Pancreas (tissue), 10 donors: ENCODE measurements around the gene MAPK11. TPM values are rescaled to one million over a fixed set of nuclear protein-coding genes. Genes with fewer than 3 reads are reported as not detected.

ENCODE experiments used
- ATAC-seq, 4 donors: fragments of 200-7000 bp; cut with Tn5 transposase; one replicate each; pipeline versions ENCODE4 v1.8.0 to v1.9.1; 2020; ENCODE audit warnings: mild to moderate bottlenecking in 4 of 4, moderate library complexity in 4 of 4
- DNase-seq, 6 donors: peaks; one replicate each; pipeline ENCODE4 v3.0.0-alpha.2; 2020
- FAIRE-seq: peaks from 2 replicates; lab custom pipeline; 2012; peaks lifted over from hg19 to GRCh38; lab: Jason Lieb, UNC
- H3K27ac ChIP-seq, 4 donors: fragments of 200-600 bp; sonication (generic); 1 replicate in 3 of 4; 2 replicates in 1 of 4; pipeline versions ENCODE4 v1.5.0 to v1.8.0; 2020
- H3K27me3 ChIP-seq, 4 donors: fragments of 200-600 bp; one replicate each; pipeline ENCODE4 v1.8.0; 2021
- H3K36me3 ChIP-seq, 3 donors: fragments of 200-600 bp; sonication (generic) in 1 of 3; one replicate each; pipeline versions ENCODE4 v1.5.0 to v1.8.0; 2020 to 2021
- H3K4me1 ChIP-seq, 3 donors: fragments of 200-600 bp; one replicate each; pipeline ENCODE4 v1.8.0; 2021
- H3K4me3 ChIP-seq, 4 donors: fragments of 200-600 bp; sonication (generic) in 2 of 4; one replicate each; pipeline versions ENCODE4 v1.5.0 to v1.8.0; 2020 to 2021
- H3K9me3 ChIP-seq, 4 donors: fragments of 200-600 bp; one replicate each; pipeline ENCODE4 v1.8.0; 2021
- WGBS, 2 donors: extraction: QIAGEN DNeasy Blood & Tissue Kit; methylation state at CpG; one replicate each; pipeline ENCODE4 v1.1.7; 2013; 5-methylcytosine and 5-hydroxymethylcytosine counted together
- intact Hi-C, 3 donors: fragments of 100-400 bp; cut with DNase I; formaldehyde crosslinking; loops; one replicate each; pipeline versions ENCODE4 v1.11.1 to v1.14.2; 2022
- polyA plus RNA-seq, 2 donors: library from polyadenylated mRNA; stranded (reverse); fragments of 200-250 nt; gene quantifications; one replicate each; pipeline ENCODE4 v1.2.3, GENCODE V29; 2013
- total RNA-seq, 6 donors: library from RNA; stranded (reverse); fragmentation: NEBNext Ultra II Directional in 4 of 6; extraction: Animal tissue kit (Norgen Biotek cat#: 25700) in 4 of 6; gene quantifications; one replicate each; pipeline versions ENCODE4 v1.2.1 to v1.2.4, GENCODE V29; 2021 to 2023
- TF ChIP-seq, protein P1 (sequence below), 4 donors: fragments of 200-600 bp; sonication (generic) in 3 of 4; IDR thresholded peaks; one replicate each; pipeline versions ENCODE4 v1.5.0 to v1.8.0; 2021; ENCODE audit warnings: antibody characterized with exemption in 4 of 4
- donor health status: healthy with polysubstance abuse.
- donor health status: DM: no; HTN: no; CAD: no; lungs with moderate emphysema.
- donor health status: DM: no; HTN: no; CAD: no.
- donor health status: control.
- donor health status: control.
- donor health status: Bipolar disorder and iron deficiency.
- donor health status: DM: yes; HTN: yes; CAD: no.
- donor health status: DM: no; HTN: no; CAD: no.
- donor health status: DM: no; HTN: no; CAD: no.
- donor health status: DM: yes; HTN: yes; CAD: no.

MAPK11 gene
- total and polyA plus RNA-seq, 8 donors, result 1.3 to 22.2 (median 3.2) TPM

DNA sequence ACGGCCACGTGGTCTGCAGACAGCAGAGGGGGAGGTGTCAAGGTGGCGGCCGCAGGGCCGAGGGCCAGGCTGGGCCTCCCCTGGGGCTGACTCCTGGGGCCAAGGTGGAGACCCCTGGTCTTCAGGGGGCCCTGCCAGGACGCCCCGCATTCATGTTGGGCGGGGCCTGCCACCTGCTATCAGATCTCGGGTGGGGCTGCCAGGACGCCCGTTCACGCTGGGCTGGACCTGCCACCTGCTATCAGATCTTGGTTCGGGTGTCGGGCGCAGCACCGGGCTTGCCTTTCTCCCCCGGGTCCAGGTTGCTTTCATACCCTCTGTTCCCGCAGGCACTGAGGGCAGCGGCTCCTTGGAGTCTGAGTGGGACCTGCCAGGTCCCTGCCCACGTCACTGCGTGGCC lies 16.1 kb upstream of the MAPK11 start:
- Histone ChIP-seq H3K4me1 (peaks cover 0 to 5% (median 0%) of the 10 kb centered on the region in 3 donors), H3K4me3 (no peak overlapping the region), H3K9me3 (no peaks in the 10 kb centered on the region), H3K36me3 (peaks cover 7 to 70% (median 26%) of the 10 kb centered on the region in 3 donors), H3K27ac (no peak overlapping the region), H3K27me3 (no peaks in the 10 kb centered on the region)
- FAIRE-seq, result no peak
- no peak for DNase-seq
- ATAC-seq, result no peak
- TF ChIP-seq, protein P1, sequence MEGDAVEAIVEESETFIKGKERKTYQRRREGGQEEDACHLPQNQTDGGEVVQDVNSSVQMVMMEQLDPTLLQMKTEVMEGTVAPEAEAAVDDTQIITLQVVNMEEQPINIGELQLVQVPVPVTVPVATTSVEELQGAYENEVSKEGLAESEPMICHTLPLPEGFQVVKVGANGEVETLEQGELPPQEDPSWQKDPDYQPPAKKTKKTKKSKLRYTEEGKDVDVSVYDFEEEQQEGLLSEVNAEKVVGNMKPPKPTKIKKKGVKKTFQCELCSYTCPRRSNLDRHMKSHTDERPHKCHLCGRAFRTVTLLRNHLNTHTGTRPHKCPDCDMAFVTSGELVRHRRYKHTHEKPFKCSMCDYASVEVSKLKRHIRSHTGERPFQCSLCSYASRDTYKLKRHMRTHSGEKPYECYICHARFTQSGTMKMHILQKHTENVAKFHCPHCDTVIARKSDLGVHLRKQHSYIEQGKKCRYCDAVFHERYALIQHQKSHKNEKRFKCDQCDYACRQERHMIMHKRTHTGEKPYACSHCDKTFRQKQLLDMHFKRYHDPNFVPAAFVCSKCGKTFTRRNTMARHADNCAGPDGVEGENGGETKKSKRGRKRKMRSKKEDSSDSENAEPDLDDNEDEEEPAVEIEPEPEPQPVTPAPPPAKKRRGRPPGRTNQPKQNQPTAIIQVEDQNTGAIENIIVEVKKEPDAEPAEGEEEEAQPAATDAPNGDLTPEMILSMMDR (IDR thresholded peaks at IDR 0.05), result no peak
- intact Hi-C loops, result no loop called here
- WGBS, 2 donors, result 88 to 89% methylated on average over 21 of the region's 21 CpGs

DNA sequence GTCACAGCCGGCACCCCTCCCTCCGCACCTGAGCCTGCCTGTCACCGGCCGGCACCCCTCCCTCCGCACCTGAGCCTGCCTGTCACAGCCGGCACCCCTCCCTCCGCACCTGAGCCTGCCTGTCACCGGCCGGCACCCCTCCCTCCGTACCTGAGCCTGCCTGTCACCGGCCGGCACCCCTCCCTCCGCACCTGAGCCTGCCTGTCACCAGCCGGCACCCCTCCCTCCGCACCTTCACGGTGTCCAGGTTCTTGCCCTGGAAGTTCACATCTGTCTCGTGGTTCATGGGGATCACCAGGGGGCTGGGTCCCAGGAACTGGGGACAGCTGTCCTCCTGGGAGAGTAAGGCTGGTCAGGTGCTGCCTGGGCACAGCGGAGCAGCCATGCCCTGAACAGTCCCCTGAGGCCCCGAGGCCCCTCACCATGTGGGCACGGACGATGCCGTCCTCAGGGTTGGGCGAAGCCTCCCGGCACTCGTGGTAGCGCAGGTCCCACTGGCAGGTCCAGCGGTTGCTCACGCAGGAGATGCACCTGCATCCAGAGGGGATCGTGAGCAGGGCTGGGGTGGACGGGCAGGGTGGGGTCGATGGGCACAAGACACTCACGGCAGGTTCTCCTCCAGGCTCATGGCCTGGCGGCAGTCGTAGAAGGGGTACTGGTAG lies 15.5 kb upstream of the MAPK11 start:
- no peak for FAIRE-seq
- Histone ChIP-seq H3K36me3 (peaks cover 7 to 76% (median 32%) of the 10 kb centered on the region in 3 donors), H3K27me3 (no peaks in the 10 kb centered on the region), H3K4me3 (no peak overlapping the region), H3K4me1 (peaks cover 0 to 5% (median 0%) of the 10 kb centered on the region in 3 donors), H3K27ac (no peak overlapping the region), H3K9me3 (no peaks in the 10 kb centered on the region)
- no peak for ATAC-seq
- DNase-seq, result no peak
- 88% methylated on average over 23 to 32 of the region's 34 CpGs for WGBS, 2 donors
- TF ChIP-seq, protein P1 (IDR thresholded peaks at IDR 0.05), result no peak
- intact Hi-C loops, result no loop called here

DNA sequence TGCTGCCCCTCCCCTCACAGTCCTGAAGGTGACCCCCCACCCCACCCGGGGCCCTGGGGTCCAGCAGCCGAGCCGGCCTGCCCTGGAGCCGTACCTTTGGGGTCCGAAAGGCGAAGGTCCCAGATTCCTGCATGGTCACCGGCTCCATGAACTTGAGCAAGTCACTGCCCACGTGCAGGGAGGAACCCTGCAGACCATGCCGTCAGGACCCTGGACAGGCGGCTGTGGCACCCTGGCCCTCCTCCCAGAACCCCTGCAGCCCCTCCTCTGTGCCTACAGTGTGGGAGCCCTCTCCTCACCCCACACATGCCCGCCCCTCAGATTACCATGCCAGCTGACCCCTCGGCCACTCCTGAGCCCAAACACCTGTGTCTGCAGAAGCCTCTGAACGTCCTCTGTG lies 14.3 kb upstream of the MAPK11 start:
- ATAC-seq (no peak), FAIRE-seq (no peak), DNase-seq (no peak)
- TF ChIP-seq, protein P1 (IDR thresholded peaks at IDR 0.05), result no peak
- H3K27me3 ChIP-seq, result no peaks in the 10 kb centered on the region
- intact Hi-C loops, result loop anchor here in 1 of 3 donors (5.0 kb wide), 1 partner anchor 38 kb away; no protein-coding TSS in a partner anchor
- no peak overlapping the region for H3K4me3 ChIP-seq
- H3K4me1 ChIP-seq, result peaks cover 0 to 5% (median 0%) of the 10 kb centered on the region in 3 donors
- peaks cover 7 to 82% (median 34%) of the 10 kb centered on the region in 3 donors for H3K36me3 ChIP-seq
- no peak overlapping the region for H3K27ac ChIP-seq
- no peaks in the 10 kb centered on the region for H3K9me3 ChIP-seq
- WGBS, 2 donors, result 94 to 95% methylated on average over 13 of the region's 13 CpGs

DNA sequence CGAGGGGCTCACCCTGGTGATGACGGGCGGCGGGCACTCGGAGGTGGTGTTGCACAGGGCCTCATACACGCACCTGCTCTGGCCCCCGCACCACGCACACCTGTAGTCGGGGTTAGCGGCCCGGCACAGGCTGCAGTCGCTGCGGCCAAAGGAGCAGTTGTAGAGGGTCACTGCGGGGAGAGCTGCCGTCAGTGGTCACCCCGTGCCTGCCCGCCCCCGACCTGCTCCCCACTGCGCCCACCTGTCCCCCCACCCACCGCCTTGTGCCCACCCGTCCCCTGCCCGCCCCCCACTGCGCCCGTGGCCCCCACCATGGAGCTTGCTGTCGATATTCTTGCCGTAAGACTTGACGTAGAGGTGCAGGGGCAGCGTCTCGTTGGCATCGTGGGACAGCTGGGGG lies 13.6 kb upstream of the MAPK11 start:
- WGBS, 2 donors, result 93% methylated on average over 30 of the region's 30 CpGs
- no peak for FAIRE-seq
- DNase-seq, result no peak
- Histone ChIP-seq H3K4me1 (peaks cover 0 to 5% (median 0%) of the 10 kb centered on the region in 3 donors), H3K27me3 (no peaks in the 10 kb centered on the region), H3K36me3 (peaks cover 7 to 82% (median 30%) of the 10 kb centered on the region in 3 donors), H3K27ac (no peak overlapping the region), H3K4me3 (no peak overlapping the region), H3K9me3 (no peaks in the 10 kb centered on the region)
- ATAC-seq, result no peak
- intact Hi-C loops, result loop anchor here in 1 of 3 donors (5.0 kb wide), 1 partner anchor 38 kb away; no protein-coding TSS in a partner anchor
- TF ChIP-seq, protein P1 (IDR thresholded peaks at IDR 0.05), result no peak
